ENCODE measurements around the gene ZNF385B.

DNA sequence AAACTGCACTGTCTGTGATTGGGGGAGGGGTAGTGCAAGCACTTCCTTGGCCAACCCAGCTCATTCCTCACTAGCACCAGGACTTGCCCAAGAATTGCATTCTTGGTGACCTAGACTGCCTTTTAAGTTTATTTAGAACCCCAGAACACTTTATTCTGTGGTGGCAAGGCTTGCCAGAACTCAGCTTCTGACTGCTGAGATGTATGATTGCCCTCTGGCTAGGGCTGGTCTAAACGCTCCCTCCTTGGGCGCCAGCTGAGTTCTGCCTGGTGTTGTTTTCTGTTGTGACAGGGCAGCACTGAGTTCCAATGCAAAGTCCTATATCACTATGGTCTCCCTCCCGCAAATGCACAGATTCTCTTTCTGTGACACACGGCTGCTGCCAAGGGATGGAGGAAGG lies 247.7 kb downstream of the ZNF385B start:
- TF ChIP-seq, protein P1, sequence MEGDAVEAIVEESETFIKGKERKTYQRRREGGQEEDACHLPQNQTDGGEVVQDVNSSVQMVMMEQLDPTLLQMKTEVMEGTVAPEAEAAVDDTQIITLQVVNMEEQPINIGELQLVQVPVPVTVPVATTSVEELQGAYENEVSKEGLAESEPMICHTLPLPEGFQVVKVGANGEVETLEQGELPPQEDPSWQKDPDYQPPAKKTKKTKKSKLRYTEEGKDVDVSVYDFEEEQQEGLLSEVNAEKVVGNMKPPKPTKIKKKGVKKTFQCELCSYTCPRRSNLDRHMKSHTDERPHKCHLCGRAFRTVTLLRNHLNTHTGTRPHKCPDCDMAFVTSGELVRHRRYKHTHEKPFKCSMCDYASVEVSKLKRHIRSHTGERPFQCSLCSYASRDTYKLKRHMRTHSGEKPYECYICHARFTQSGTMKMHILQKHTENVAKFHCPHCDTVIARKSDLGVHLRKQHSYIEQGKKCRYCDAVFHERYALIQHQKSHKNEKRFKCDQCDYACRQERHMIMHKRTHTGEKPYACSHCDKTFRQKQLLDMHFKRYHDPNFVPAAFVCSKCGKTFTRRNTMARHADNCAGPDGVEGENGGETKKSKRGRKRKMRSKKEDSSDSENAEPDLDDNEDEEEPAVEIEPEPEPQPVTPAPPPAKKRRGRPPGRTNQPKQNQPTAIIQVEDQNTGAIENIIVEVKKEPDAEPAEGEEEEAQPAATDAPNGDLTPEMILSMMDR (IDR thresholded peaks at IDR 0.05; ENCODE audit: borderline replicate concordance, extremely low read depth, low read length, poor library complexity, severe bottlenecking): no peak
- no peak for TF ChIP-seq EZH2 (IDR thresholded peaks at IDR 0.05; ENCODE audit: borderline replicate concordance, low read depth, low read length, severe bottlenecking)

All from DND-41 (cell line).